ENCODE results near the gene PFKL.
"Not testable (repeated sequence)": the region's sequence is repeated elsewhere in the genome, so short reads cannot be mapped to it uniquely, and the experiment has no call there.

PFKL gene

GRCh38 chr21:44329971-44330681 lies 30.3 kb downstream of the PFKL start:
- no peak for DNase-seq

GRCh38 chr21:44330698-44331097 lies 30.8 kb downstream of the PFKL start:
- DNase-seq = no peak

- no peak for DNase-seq
Observed at GRCh38 chr21:44331209-44331608, 31.4 kb downstream of the PFKL start.

- DNase-seq = no peak
Observed at GRCh38 chr21:44331650-44332307, 31.9 kb downstream of the PFKL start.

- no peak for DNase-seq
Observed at GRCh38 chr21:44332383-44332782, 32.5 kb downstream of the PFKL start.

GRCh38 chr21:44332965-44333364 lies 33.1 kb downstream of the PFKL start:
- DNase-seq = no peak

GRCh38 chr21:44333509-44334328 lies 33.9 kb downstream of the PFKL start:
- no peak for DNase-seq

GRCh38 chr21:44334329-44335030 lies 34.6 kb downstream of the PFKL start:
- no peak for DNase-seq

GRCh38 chr21:44335266-44336059 lies 35.6 kb downstream of the PFKL start:
- no peak for DNase-seq

- DNase-seq = no peak
Observed at GRCh38 chr21:44337449-44337848, 37.6 kb downstream of the PFKL start.

- no peak for DNase-seq
Observed at GRCh38 chr21:44337941-44338895, 38.4 kb downstream of the PFKL start.

GRCh38 chr21:44338971-44339910 lies 39.4 kb downstream of the PFKL start, which contains the start of gene CFAP410:
TSS of gene CFAP410 (minus strand) at chr21:44339390. CDS start at chr21:44339194, 196 bp downstream.
- DNase-seq = peak; percentile 91

- DNase-seq = not testable (repeated sequence)
Observed at GRCh38 chr21:44341726-44342458, 42.0 kb downstream of the PFKL start.

GRCh38 chr21:44342981-44343380 lies 43.1 kb downstream of the PFKL start:
- DNase-seq = not testable (repeated sequence)

- DNase-seq = no peak
Observed at GRCh38 chr21:44344541-44345183, 44.8 kb downstream of the PFKL start.

- DNase-seq = no peak
Observed at GRCh38 chr21:44345495-44345894, 45.6 kb downstream of the PFKL start.

GRCh38 chr21:44347911-44348451 lies 48.1 kb downstream of the PFKL start:
- no peak for DNase-seq

GRCh38 chr21:44348861-44349260 lies 49.0 kb downstream of the PFKL start:
- DNase-seq = no peak
